HepG2 (cell line): ENCODE results near the gene NRL. TPM values are rescaled to one million over a fixed set of nuclear protein-coding genes. Genes with fewer than 3 reads are reported as not detected.

Experiments used
- FOXC1 ChIP-seq: sonication (generic); formaldehyde crosslinking; IDR thresholded peaks from 2 replicates; pipeline ENCODE4 v1.8.0; 2022; ENCODE audit warnings: mild to moderate bottlenecking, missing genetic modification reagents, borderline replicate concordance
- KDM5A ChIP-seq: fragments of 200-600 bp; sonication (generic); IDR thresholded peaks from 2 replicates; pipeline ENCODE4 v1.7.0; 2018; ENCODE audit warnings: antibody characterized with exemption, mild to moderate bottlenecking, low read length, borderline replicate concordance
- MAFF ChIP-seq: IDR thresholded peaks from 2 replicates; pipeline ENCODE4 v1.6.1; 2011; ENCODE audit warnings: low read depth, low read length, improper control_type of control experiment
- MIXL1 ChIP-seq: IDR thresholded peaks from 2 replicates; pipeline ENCODE4 v1.6.1; 2016
- NFYB ChIP-seq: sonication (generic); formaldehyde crosslinking; IDR thresholded peaks from 2 replicates; pipeline ENCODE4 v1.4.0; 2020; ENCODE audit warnings: missing genetic modification reagents
- PLSCR1 ChIP-seq: sonication (generic); formaldehyde crosslinking; IDR thresholded peaks from 2 replicates; pipeline ENCODE4 v1.5.0; 2020; ENCODE audit warnings: missing genetic modification reagents, mild to moderate bottlenecking, borderline replicate concordance
- RNF2 ChIP-seq: fragments of 450-650 bp; conservative IDR thresholded peaks from 2 replicates; pipeline ENCODE4 v1.6.1; 2016; ENCODE audit warnings: low read depth
- THAP7 ChIP-seq: sonication (generic); formaldehyde crosslinking; IDR thresholded peaks from 2 replicates; pipeline ENCODE4 v1.8.1; 2023; ENCODE audit warnings: mild to moderate bottlenecking, missing genetic modification reagents
- ZNF101 ChIP-seq: sonication (generic); formaldehyde crosslinking; IDR thresholded peaks from 2 replicates; pipeline ENCODE4 v1.4.0; 2020; ENCODE audit warnings: mild to moderate bottlenecking, low read depth, missing genetic modification reagents, borderline replicate concordance
- ZNF17 ChIP-seq: sonication (generic); formaldehyde crosslinking; IDR thresholded peaks from 2 replicates; pipeline ENCODE4 v1.5.0; 2020; ENCODE audit warnings: mild to moderate bottlenecking, missing genetic modification reagents
- ZNF280D ChIP-seq: sonication (generic); formaldehyde crosslinking; IDR thresholded peaks from 2 replicates; pipeline ENCODE4 v1.5.1; 2020; ENCODE audit warnings: mild to moderate bottlenecking, missing genetic modification reagents
- ZNF441 ChIP-seq: sonication (generic); formaldehyde crosslinking; IDR thresholded peaks from 2 replicates; pipeline ENCODE4 v1.7.0; 2021; ENCODE audit warnings: missing genetic modification reagents, borderline replicate concordance
- ZNF577 ChIP-seq: sonication (generic); formaldehyde crosslinking; IDR thresholded peaks from 2 replicates; pipeline ENCODE4 v1.4.0; 2020; ENCODE audit warnings: mild to moderate bottlenecking, low read depth, missing genetic modification reagents, borderline replicate concordance
- ZNF609 ChIP-seq: sonication (generic); formaldehyde crosslinking; IDR thresholded peaks from 2 replicates; pipeline ENCODE4 v1.4.0; 2020; ENCODE audit warnings: mild to moderate bottlenecking, missing genetic modification reagents, borderline replicate concordance
- polyA plus RNA-seq, 8 experiments: library from polyadenylated mRNA; depleted of rRNA in 3 of 8; stranded (reverse) in 7 of 8; unstranded in 1 of 8; fragments of >200 nt; fragmentation: Illumina TruSeq in 4 of 8; extraction: Trizol in 4 of 8; gene quantifications; 2 replicates each; pipeline versions ENCODE4 v1.2.1 to v1.2.3, GENCODE V29; 2011 to 2016; ENCODE audit warnings: low read depth in 4 of 8, missing spikeins in 1 of 8, mixed read lengths in 1 of 8; ENCODE audit not compliant: insufficient read depth in 1 of 8
- total RNA-seq, 5 experiments: library from RNA; depleted of rRNA; stranded (reverse); fragments of >200 nt; fragmentation: Illumina TruSeq; extraction: Trizol; gene quantifications; 2 replicates each; pipeline ENCODE4 v1.2.3, GENCODE V29; 2016; ENCODE audit warnings: low read depth in 1 of 5

Gene NRL
- total and polyA plus RNA-seq, 2 of the 13 experiments (the other 11 are each of a cell fraction or from before 2014, with no cell fraction given): 2.5 to 4.7 TPM

- TF ChIP-seq ZNF17: peak; percentile 61; the same call in 1 of the 2 replicates
- TF ChIP-seq MIXL1 (CRISPR knock-in tag): peak; percentile 99
- no peak for TF ChIP-seq PLSCR1
- TF ChIP-seq ZNF577: no peak
- TF ChIP-seq THAP7 (CRISPR knock-in tag): peak; percentile 96
- TF ChIP-seq NFYB: peak; percentile 67
- TF ChIP-seq RNF2: peak; percentile 76
- TF ChIP-seq KDM5A: peak; percentile 58; the same call in 1 of the 2 replicates
- peak; percentile 66; the same call in 1 of the 2 replicates for TF ChIP-seq ZNF609 (CRISPR knock-in tag)
- peak; percentile 97 for TF ChIP-seq ZNF280D (CRISPR knock-in tag)
- TF ChIP-seq FOXC1 (CRISPR knock-in tag): peak; percentile 99
- peak; percentile 55; the same call in 1 of the 2 replicates for TF ChIP-seq MAFF
- no peak for TF ChIP-seq ZNF101 (CRISPR knock-in tag)
- peak; percentile 88; the same call in 1 of the 2 replicates for TF ChIP-seq ZNF441 (CRISPR knock-in tag)
These were observed 46.4 kb upstream of the NRL start, which contains the start of gene IRF9 (continued) for GRCh38 chr14:24160850-24161804.
